Stimulated activated CD8-positive, alpha-beta memory T cell treated with anti-CD3 and anti-CD28 coated beads, Interleukin-4, amount 100 ng/mL, for 4 hours (primary cell): Measurements from ENCODE around the gene CRTC3.
"Not testable (repeated sequence)": the region's sequence is repeated elsewhere in the genome, so short reads cannot be mapped to it uniquely, and the experiment has no call there.

Experiments used
- DNase-seq, 2 donors: peaks; one replicate each; pipeline ENCODE4 v3.0.0-alpha.2; 2020; ENCODE audit warnings: low read depth in 2 of 2, low spot score in 1 of 2

Gene CRTC3

GRCh38 chr15:90667755-90668345, 138.1 kb downstream of the CRTC3 start:
- not testable (repeated sequence) for DNase-seq

- DNase-seq: not testable (repeated sequence)
These were observed 140.9 kb downstream of the CRTC3 start for GRCh38 chr15:90670631-90671030.

- DNase-seq: no peak
These were observed 141.5 kb downstream of the CRTC3 start for GRCh38 chr15:90671216-90671615.

- not testable (repeated sequence) for DNase-seq
These were observed 143.6 kb downstream of the CRTC3 start for GRCh38 chr15:90673357-90673756.

- no peak for DNase-seq
These were observed 144.8 kb downstream of the CRTC3 start for GRCh38 chr15:90674476-90674875.

GRCh38 chr15:90675464-90675863, 145.7 kb downstream of the CRTC3 start:
- no peak for DNase-seq

- DNase-seq: no peak
These were observed 148.4 kb downstream of the CRTC3 start for GRCh38 chr15:90677807-90678790.

- DNase-seq: no peak
These were observed 150.2 kb downstream of the CRTC3 start for GRCh38 chr15:90679959-90680358.

GRCh38 chr15:90680371-90680935, 150.7 kb downstream of the CRTC3 start:
- no peak for DNase-seq

- no peak for DNase-seq
These were observed 151.3 kb downstream of the CRTC3 start for GRCh38 chr15:90681056-90681455.

GRCh38 chr15:90681480-90681879, 151.8 kb downstream of the CRTC3 start:
- DNase-seq: no peak

- no peak for DNase-seq
These were observed 153.6 kb downstream of the CRTC3 start for GRCh38 chr15:90683371-90683770.

GRCh38 chr15:90683876-90684275, 154.2 kb downstream of the CRTC3 start:
- no peak for DNase-seq

GRCh38 chr15:90684281-90684680, 154.6 kb downstream of the CRTC3 start:
- DNase-seq: no peak

- no peak for DNase-seq
These were observed 156.1 kb downstream of the CRTC3 start for GRCh38 chr15:90685591-90686434.

GRCh38 chr15:90686435-90687218, 156.9 kb downstream of the CRTC3 start:
- no peak for DNase-seq

- DNase-seq: not testable (repeated sequence)
These were observed 159.7 kb downstream of the CRTC3 start for GRCh38 chr15:90689326-90689961.

- DNase-seq: no peak
These were observed 160.9 kb downstream of the CRTC3 start for GRCh38 chr15:90690585-90690984.

GRCh38 chr15:90691369-90691768, 161.6 kb downstream of the CRTC3 start:
- no peak for DNase-seq
